Stimulated activated CD8-positive, alpha-beta memory T cell treated with anti-CD3 and anti-CD28 coated beads, Interleukin-2, amount 100 ng/mL, for 1 hour (primary cell): ENCODE measurements around the gene VSNL1.

Source experiments
- DNase-seq, 2 donors: peaks; one replicate each; pipeline ENCODE4 v3.0.0-alpha.2; 2020; ENCODE audit warnings: low read depth in 2 of 2

The VSNL1 gene

GRCh38 chr2:17644997-17645720 lies 104.7 kb downstream of the VSNL1 start:
- DNase-seq = no peak

GRCh38 chr2:17646081-17646554 lies 105.6 kb downstream of the VSNL1 start:
- no peak for DNase-seq

- DNase-seq = no peak
These were observed 106.6 kb downstream of the VSNL1 start for GRCh38 chr2:17646838-17647701.

- DNase-seq = no peak
These were observed 108.1 kb downstream of the VSNL1 start for GRCh38 chr2:17648581-17648980.

GRCh38 chr2:17649026-17649425 lies 108.5 kb downstream of the VSNL1 start:
- DNase-seq = no peak

GRCh38 chr2:17652681-17653394 lies 112.3 kb downstream of the VSNL1 start:
- DNase-seq = no peak

DNA sequence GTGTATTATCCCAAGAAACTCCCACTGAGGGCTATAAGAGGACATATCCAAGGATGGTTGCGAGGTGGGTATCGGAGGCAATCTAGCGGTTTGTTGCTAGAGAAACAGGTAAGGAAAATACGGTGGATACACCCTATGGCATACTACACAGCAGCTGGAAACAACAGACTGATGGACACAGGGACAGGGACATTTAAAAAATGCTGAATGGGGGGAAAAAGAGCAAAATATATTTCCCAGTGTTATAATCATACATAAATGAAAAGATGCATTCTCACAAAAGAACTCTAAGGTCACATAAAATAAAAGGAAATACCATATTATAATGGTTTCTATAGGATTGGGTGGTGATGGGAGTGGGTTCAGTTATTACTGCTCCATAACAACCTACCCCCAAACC lies 117.3 kb downstream of the VSNL1 start:
- no peak for DNase-seq

- DNase-seq = no peak
These were observed 117.9 kb downstream of the VSNL1 start for GRCh38 chr2:17658251-17658843.

DNA sequence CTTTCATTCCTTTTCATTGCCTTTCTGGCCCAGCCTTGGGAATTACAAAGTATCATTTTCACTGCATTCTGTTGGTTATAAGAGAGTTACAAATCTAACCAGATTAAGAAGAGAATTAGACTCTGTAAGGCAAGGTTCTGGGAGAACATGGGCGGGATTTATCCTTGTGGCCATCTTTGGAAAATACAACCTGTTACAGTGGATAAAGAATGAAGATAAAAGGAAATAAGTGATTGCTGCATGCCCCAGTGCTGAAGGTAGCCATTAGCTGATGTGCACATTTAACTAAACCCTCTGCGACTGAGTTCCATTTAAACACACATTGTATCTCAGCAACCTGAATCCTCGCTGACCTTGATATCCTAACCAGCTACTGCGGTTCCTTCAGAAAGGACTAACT lies 119.7 kb downstream of the VSNL1 start:
- no peak for DNase-seq

GRCh38 chr2:17661460-17661859 lies 121.0 kb downstream of the VSNL1 start:
- DNase-seq = no peak

GRCh38 chr2:17662723-17663122 lies 122.2 kb downstream of the VSNL1 start:
- no peak for DNase-seq

DNA sequence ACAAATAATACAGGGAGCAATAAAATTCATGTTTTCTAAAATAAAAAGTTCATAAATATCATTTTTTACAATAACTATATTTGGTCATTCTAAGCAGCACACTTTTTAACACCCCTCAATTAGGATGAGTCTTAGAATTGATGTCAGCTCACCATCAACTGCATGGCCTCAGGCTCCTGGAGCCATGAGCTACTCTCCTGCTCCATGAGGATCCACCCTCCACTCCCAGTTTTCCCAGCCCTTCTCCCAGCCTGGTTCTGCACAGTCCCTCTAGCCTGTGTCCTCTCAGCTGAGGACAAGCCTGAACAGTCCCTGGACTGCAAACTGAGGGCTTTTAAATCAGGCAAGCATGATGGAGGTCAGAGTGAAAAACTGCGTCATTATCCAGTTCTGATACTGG lies 124.0 kb downstream of the VSNL1 start:
- no peak for DNase-seq

DNA sequence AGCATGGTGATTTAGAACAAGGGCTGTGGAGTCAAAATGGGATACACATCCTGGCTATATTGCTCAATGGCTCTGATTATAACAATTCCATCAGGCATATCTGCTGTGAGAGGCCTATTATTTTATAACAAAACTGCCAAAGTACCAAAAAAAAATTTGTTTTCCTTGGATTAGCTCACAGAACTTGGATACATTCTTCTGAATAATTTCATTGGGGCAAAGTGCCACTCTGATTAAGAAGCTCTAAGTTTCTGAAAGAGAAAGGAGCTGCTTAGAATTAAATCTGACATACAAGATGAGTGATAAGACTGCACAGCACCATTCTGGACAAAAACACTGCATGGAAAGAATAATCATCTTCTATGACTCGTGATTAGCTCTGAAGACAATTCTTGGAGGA lies 127.4 kb downstream of the VSNL1 start:
- no peak for DNase-seq

- no peak for DNase-seq
These were observed 132.3 kb downstream of the VSNL1 start for GRCh38 chr2:17672583-17673317.

DNA sequence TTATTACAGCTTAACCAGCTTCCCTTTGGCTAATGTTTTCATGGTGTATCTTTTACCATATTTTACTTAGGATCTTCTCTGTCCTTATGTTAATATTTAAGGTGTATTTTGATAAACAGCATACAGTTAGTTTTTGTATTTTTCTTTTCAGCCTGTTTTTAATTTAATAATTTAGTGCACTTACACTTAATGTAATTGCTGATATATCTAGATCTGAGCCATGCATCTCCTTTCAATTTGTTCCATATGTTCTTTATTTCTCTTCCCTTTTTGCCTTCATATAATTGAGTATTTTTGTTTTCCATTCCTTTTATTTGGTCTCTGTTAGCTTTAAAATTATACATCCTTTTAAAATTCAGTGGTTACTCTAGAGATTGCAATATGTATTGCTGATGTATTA lies 134.3 kb downstream of the VSNL1 start:
- DNase-seq = no peak

- DNase-seq = no peak
These were observed 139.6 kb downstream of the VSNL1 start for GRCh38 chr2:17680119-17680518.

GRCh38 chr2:17682098-17682857 lies 141.8 kb downstream of the VSNL1 start:
- no peak for DNase-seq

DNA sequence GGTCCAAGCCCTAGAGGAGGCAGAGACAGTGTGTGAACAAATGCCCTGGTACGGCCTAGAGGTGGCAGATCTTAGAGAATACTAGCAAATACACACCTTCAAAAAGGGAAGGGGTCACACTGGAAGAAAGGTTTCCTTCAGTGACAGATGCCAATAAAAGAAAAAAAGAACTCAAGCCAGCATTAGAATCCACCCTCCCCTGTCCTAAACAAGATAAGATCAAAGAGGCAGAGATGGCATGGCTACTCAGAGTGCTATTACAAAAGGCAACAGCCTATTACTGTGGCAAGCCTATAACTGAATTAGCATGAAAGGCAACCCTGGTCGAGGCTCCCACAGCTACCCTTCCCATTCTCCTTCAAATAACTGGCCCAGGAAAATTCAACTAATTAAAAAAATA lies 143.5 kb downstream of the VSNL1 start:
- no peak for DNase-seq

GRCh38 chr2:17688600-17688999 lies 148.1 kb downstream of the VSNL1 start:
- DNase-seq = no peak

- no peak for DNase-seq
These were observed 148.5 kb downstream of the VSNL1 start for GRCh38 chr2:17689010-17689409.

DNA sequence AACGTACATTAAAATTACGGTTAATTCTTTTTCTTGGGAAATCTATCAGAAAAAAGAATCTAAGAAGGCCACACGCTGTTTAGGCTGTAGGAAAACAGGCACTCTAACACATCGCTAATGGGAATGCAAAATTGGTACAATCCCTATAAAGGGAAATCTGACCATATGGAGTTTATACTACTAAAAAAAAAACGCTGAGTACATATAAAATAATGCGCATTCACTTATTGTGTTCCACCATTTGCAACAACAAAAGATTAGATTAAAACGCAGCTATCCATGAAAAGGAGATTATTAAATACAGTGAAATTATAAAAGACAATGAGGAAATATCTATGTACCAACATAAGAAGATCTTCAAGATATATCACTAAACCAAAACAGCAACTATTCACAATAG lies 150.3 kb downstream of the VSNL1 start:
- DNase-seq = no peak
